Kidney (tissue), 14 donors: Measurements from ENCODE around the gene SLC30A3. TPM values are rescaled to one million over a fixed set of nuclear protein-coding genes. Genes with fewer than 3 reads are reported as not detected.

Experiments used
- DNase-seq, 5 donors: peaks; one replicate each; pipeline ENCODE4 v3.0.0-alpha.2; 2013 to 2020
- FAIRE-seq: peaks from 2 replicates; lab custom pipeline; 2012; peaks lifted over from hg19 to GRCh38; lab: Jason Lieb, UNC
- H3K27ac ChIP-seq, 2 donors: one replicate each; pipeline ENCODE4 v1.7.0; 2013; ENCODE audit warnings: low read depth in 2 of 2, low read length in 2 of 2, inconsistent platforms in 1 of 2
- H3K27me3 ChIP-seq: one replicate; pipeline ENCODE4 v1.7.1; 2013; ENCODE audit warnings: low read length, inconsistent platforms; ENCODE audit not compliant: control insufficient read depth, insufficient read depth
- H3K36me3 ChIP-seq, 3 donors: one replicate each; pipeline versions ENCODE4 v1.7.0 to v1.7.1; 2013; ENCODE audit warnings: low read length in 3 of 3, control low read depth in 1 of 3, inconsistent platforms in 1 of 3; ENCODE audit not compliant: insufficient read depth in 3 of 3, control insufficient read depth in 2 of 3
- H3K4me1 ChIP-seq, 3 donors: one replicate each; pipeline versions ENCODE4 v1.7.0 to v1.7.1; 2013; ENCODE audit warnings: low read length in 3 of 3, inconsistent platforms in 1 of 3, low read depth in 1 of 3; ENCODE audit not compliant: control insufficient read depth in 2 of 3, insufficient read depth in 2 of 3
- H3K4me3 ChIP-seq, 3 donors: one replicate each; pipeline versions ENCODE4 v1.7.0 to v1.8.1; 2013; ENCODE audit warnings: low read length in 3 of 3, control low read depth in 1 of 3, inconsistent platforms in 1 of 3
- H3K9ac ChIP-seq, 3 donors: one replicate each; pipeline versions ENCODE4 v1.7.0 to v1.7.1; 2013; ENCODE audit warnings: low read length in 3 of 3, control low read depth in 1 of 3, inconsistent platforms in 1 of 3
- H3K9me3 ChIP-seq, 3 donors: one replicate each; pipeline versions ENCODE4 v1.7.0 to v1.7.1; 2013; ENCODE audit warnings: low read length in 3 of 3, control low read depth in 1 of 3, inconsistent platforms in 1 of 3; ENCODE audit not compliant: control insufficient read depth in 2 of 3, insufficient read depth in 1 of 3
- intact Hi-C: fragments of 100-400 bp; cut with DNase I; formaldehyde crosslinking; loops from one replicate; pipeline ENCODE4 v1.11.1; 2022
- polyA plus RNA-seq: library from polyadenylated mRNA; stranded (reverse); fragments of 350-450 nt; fragmentation: Illumina TruSeq; extraction: RNeasy Lipid Tissue Mini Kit (QIAGEN cat#74804); gene quantifications from one replicate; pipeline ENCODE4 v1.2.3, GENCODE V29; 2014; ENCODE audit warnings: low read depth, low replicate concordance; ENCODE audit not compliant: insufficient read depth
- total RNA-seq: library from RNA; stranded (reverse); fragmentation: NEBNext Ultra II Directional; extraction: Animal tissue kit (Norgen Biotek cat#: 25700); gene quantifications from one replicate; pipeline ENCODE4 v1.2.1, GENCODE V29; 2021
- TF ChIP-seq, protein P1 (sequence below): IDR thresholded peaks from 3 replicates; pipeline ENCODE4 v1.5.1; 2012; ENCODE audit warnings: mild to moderate bottlenecking, moderate library complexity, borderline replicate concordance; ENCODE audit not compliant: insufficient read depth; ENCODE audit errors: extremely low read depth
- donor health status: control.
- donor health status: control.
- donor health status: control.
- donor health status: control.
- donor health status: control.
- donor health status: DM: yes; HTN: yes; CAD: no.
- donor health status: Normal renal cell carcinoma (clear cell type).

SLC30A3 gene
- total and polyA plus RNA-seq, 2 donors from 2014 or later = 0.31 TPM; not detected in 1

DNA sequence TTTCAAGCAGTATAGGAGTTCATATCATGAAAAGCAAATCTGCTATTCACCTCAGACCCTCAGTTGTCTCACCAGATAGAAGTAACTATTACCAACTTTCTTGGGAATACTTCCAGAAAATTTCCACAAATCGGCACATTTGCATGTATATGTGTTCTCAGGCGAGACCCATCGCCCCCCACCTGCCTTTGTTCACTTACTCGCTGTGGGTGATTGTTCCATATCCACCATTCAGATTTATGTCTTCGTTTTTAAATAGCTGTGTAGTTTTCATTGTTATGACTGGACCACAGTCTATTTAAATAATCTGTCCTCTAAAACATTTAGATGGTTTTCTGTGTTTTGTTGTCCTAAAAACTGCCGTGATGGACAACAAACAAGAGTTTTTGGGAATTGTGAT lies 22.6 kb upstream of the SLC30A3 start:
- DNase-seq (no peak), FAIRE-seq (no peak)
- intact Hi-C loops = no loop called here

DNA sequence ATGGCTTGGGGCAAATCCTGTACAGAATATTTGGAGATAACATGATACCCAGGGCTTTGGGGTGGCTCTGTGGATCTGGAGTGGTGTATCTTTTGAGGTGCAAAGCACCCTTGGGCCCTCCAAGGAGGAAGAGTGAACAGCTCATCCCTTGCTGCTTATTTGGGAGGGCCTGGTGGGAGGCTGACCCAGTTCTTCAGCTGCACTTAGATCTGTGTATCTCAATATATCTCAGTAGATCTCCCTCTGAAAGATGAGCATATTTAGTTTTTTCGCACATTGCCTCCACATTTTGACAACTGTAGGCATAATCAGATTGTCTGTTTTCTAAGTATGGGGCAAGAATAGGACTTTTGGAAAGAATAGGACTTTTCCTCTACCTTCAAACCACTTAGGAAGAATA lies 22.1 kb upstream of the SLC30A3 start:
- no peak overlapping the region for H3K9ac ChIP-seq
- TF ChIP-seq, protein P1, sequence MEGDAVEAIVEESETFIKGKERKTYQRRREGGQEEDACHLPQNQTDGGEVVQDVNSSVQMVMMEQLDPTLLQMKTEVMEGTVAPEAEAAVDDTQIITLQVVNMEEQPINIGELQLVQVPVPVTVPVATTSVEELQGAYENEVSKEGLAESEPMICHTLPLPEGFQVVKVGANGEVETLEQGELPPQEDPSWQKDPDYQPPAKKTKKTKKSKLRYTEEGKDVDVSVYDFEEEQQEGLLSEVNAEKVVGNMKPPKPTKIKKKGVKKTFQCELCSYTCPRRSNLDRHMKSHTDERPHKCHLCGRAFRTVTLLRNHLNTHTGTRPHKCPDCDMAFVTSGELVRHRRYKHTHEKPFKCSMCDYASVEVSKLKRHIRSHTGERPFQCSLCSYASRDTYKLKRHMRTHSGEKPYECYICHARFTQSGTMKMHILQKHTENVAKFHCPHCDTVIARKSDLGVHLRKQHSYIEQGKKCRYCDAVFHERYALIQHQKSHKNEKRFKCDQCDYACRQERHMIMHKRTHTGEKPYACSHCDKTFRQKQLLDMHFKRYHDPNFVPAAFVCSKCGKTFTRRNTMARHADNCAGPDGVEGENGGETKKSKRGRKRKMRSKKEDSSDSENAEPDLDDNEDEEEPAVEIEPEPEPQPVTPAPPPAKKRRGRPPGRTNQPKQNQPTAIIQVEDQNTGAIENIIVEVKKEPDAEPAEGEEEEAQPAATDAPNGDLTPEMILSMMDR = no peak
- no peaks in the 10 kb centered on the region for H3K36me3 ChIP-seq
- no peak overlapping the region for H3K4me3 ChIP-seq
- no peaks in the 10 kb centered on the region for H3K9me3 ChIP-seq
- FAIRE-seq (no peak), DNase-seq (no peak)
- H3K27ac ChIP-seq = no peak overlapping the region
- intact Hi-C loops = no loop called here
- H3K4me1 ChIP-seq = no peaks in the 10 kb centered on the region
- H3K27me3 ChIP-seq = no peaks in the 10 kb centered on the region

More for the DNA sequence above, 22.6 kb upstream of the SLC30A3 start:
- Histone ChIP-seq H3K4me1 (no peaks in the 10 kb centered on the region), H3K27ac (no peak overlapping the region), H3K9ac (no peak overlapping the region), H3K9me3 (no peaks in the 10 kb centered on the region), H3K36me3 (no peaks in the 10 kb centered on the region), H3K4me3 (no peak overlapping the region), H3K27me3 (no peaks in the 10 kb centered on the region)
- TF ChIP-seq, protein P1 = no peak

DNA sequence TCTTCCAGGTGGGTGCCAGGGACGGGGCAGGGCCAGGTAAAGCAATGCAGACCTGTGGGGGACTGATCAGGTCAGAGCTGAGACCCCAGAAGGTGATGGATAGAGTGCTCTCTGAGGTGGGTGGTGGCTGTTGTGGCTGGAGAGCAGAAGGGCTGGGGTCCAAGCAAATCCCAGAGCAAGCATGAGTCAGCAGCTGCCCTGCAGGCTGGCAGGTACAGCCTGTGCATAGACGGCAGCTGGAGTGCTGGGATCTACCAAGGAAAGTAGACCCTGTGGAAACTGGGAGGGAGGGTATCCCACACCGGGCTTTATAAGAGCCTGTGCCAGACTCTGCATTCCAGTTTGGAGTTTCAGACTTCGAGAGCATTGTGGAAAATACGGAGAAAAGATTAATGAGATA lies 20.0 kb upstream of the SLC30A3 start:
- no peak overlapping the region for H3K4me3 ChIP-seq
- no peaks in the 10 kb centered on the region for H3K9me3 ChIP-seq
- H3K9ac ChIP-seq = no peak overlapping the region
- FAIRE-seq (no peak), DNase-seq (no peak)
- no peaks in the 10 kb centered on the region for H3K27me3 ChIP-seq
- H3K36me3 ChIP-seq = no peaks in the 10 kb centered on the region
- TF ChIP-seq, protein P1 = no peak
- intact Hi-C loops = no loop called here
- H3K27ac ChIP-seq = no peak overlapping the region
- H3K4me1 ChIP-seq = no peaks in the 10 kb centered on the region
